ENCODE measurements around the gene STBD1.
"Not testable (repeated sequence)": the region's sequence is repeated elsewhere in the genome, so short reads cannot be mapped to it uniquely, and the experiment has no call there.

STBD1 gene

GRCh38 chr4:76278583-76278982 lies 27.9 kb upstream of the STBD1 start:
- Histone ChIP-seq H3K4me1 (ENCODE audit: insufficient read depth, low read length, poor library complexity, severe bottlenecking) (no peaks in the 10 kb centered on the region), H4K20me1 (ENCODE audit: insufficient read depth, low read length, poor library complexity, severe bottlenecking) (no peaks in the 10 kb centered on the region), H3K9me2 (replicated peaks; ENCODE audit: low read depth, low read length) (no peaks in the 10 kb centered on the region), H3K79me2 (ENCODE audit: insufficient read depth, low read length) (no peaks in the 10 kb centered on the region), H3K4me2 (ENCODE audit: low read depth, low read length, poor library complexity, severe bottlenecking) (no peak overlapping the region), H3K4me3 (ENCODE audit: low read length, poor library complexity, severe bottlenecking) (no peak overlapping the region), H3K36me3 (ENCODE audit: insufficient read depth, low read length) (no peaks in the 10 kb centered on the region), H3K27me3 (ENCODE audit: insufficient read depth, low read length, poor library complexity, severe bottlenecking) (no peaks in the 10 kb centered on the region), H3F3A (ENCODE audit: low read depth) (no peaks in the 10 kb centered on the region), H3K9me3 (ENCODE audit: insufficient read depth, low read depth, low read length) (no peaks in the 10 kb centered on the region), H2AFZ (ENCODE audit: low read length) (no peak overlapping the region), H3K9ac (ENCODE audit: low read depth, low read length, poor library complexity, severe bottlenecking) (no peak overlapping the region)
- TF ChIP-seq EZH2phosphoT487 (IDR thresholded peaks at IDR 0.05; ENCODE audit: borderline replicate concordance) (no peak), CTCF (conservative IDR thresholded peaks at IDR 0.05; ENCODE audit: low read length) (no peak)

GRCh38 chr4:76279462-76279861 lies 27.1 kb upstream of the STBD1 start:
- Histone ChIP-seq H3K9ac (ENCODE audit: low read depth, low read length, poor library complexity, severe bottlenecking) (no peak overlapping the region), H3K4me1 (ENCODE audit: insufficient read depth, low read length, poor library complexity, severe bottlenecking) (no peaks in the 10 kb centered on the region), H3K4me3 (ENCODE audit: low read length, poor library complexity, severe bottlenecking) (no peak overlapping the region), H3K27me3 (ENCODE audit: insufficient read depth, low read length, poor library complexity, severe bottlenecking) (no peaks in the 10 kb centered on the region), H4K20me1 (ENCODE audit: insufficient read depth, low read length, poor library complexity, severe bottlenecking) (no peaks in the 10 kb centered on the region), H3K36me3 (ENCODE audit: insufficient read depth, low read length) (no peaks in the 10 kb centered on the region), H3F3A (ENCODE audit: low read depth) (no peaks in the 10 kb centered on the region), H3K79me2 (ENCODE audit: insufficient read depth, low read length) (no peaks in the 10 kb centered on the region), H2AFZ (ENCODE audit: low read length) (no peak overlapping the region), H3K9me2 (replicated peaks; ENCODE audit: low read depth, low read length) (no peaks in the 10 kb centered on the region), H3K4me2 (ENCODE audit: low read depth, low read length, poor library complexity, severe bottlenecking) (no peak overlapping the region), H3K9me3 (ENCODE audit: insufficient read depth, low read depth, low read length) (no peaks in the 10 kb centered on the region)
- TF ChIP-seq EZH2phosphoT487 (IDR thresholded peaks at IDR 0.05; ENCODE audit: borderline replicate concordance) (no peak), CTCF (conservative IDR thresholded peaks at IDR 0.05; ENCODE audit: low read length) (no peak)

- no peak overlapping the region for H2AFZ ChIP-seq (ENCODE audit: low read length)
- no peaks in the 10 kb centered on the region for H4K20me1 ChIP-seq (ENCODE audit: insufficient read depth, low read length, poor library complexity, severe bottlenecking)
- no peaks in the 10 kb centered on the region for H3K36me3 ChIP-seq (ENCODE audit: insufficient read depth, low read length)
- H3K79me2 ChIP-seq (ENCODE audit: insufficient read depth, low read length): no peaks in the 10 kb centered on the region
- no peaks in the 10 kb centered on the region for H3F3A ChIP-seq (ENCODE audit: low read depth)
- TF ChIP-seq EZH2phosphoT487 (IDR thresholded peaks at IDR 0.05; ENCODE audit: borderline replicate concordance) (no peak), CTCF (conservative IDR thresholded peaks at IDR 0.05; ENCODE audit: low read length) (no peak)
- no peaks in the 10 kb centered on the region for H3K27me3 ChIP-seq (ENCODE audit: insufficient read depth, low read length, poor library complexity, severe bottlenecking)
- no peaks in the 10 kb centered on the region for H3K9me3 ChIP-seq (ENCODE audit: insufficient read depth, low read depth, low read length)
- no peaks in the 10 kb centered on the region for H3K4me1 ChIP-seq (ENCODE audit: insufficient read depth, low read length, poor library complexity, severe bottlenecking)
- no peaks in the 10 kb centered on the region for H3K9me2 ChIP-seq (replicated peaks; ENCODE audit: low read depth, low read length)
- H3K9ac ChIP-seq (ENCODE audit: low read depth, low read length, poor library complexity, severe bottlenecking): no peak overlapping the region
- H3K4me3 ChIP-seq (ENCODE audit: low read length, poor library complexity, severe bottlenecking): no peak overlapping the region
- no peak overlapping the region for H3K4me2 ChIP-seq (ENCODE audit: low read depth, low read length, poor library complexity, severe bottlenecking)
Measured at GRCh38 chr4:76280488-76281441, 25.8 kb upstream of the STBD1 start.

GRCh38 chr4:76281594-76281993 lies 24.9 kb upstream of the STBD1 start:
- not testable (repeated sequence) for H3K4me3 ChIP-seq (ENCODE audit: low read length, poor library complexity, severe bottlenecking); H3K79me2 ChIP-seq (ENCODE audit: insufficient read depth, low read length)

More at GRCh38 chr4:76281594-76281993, 24.9 kb upstream of the STBD1 start:
- H3K4me1 ChIP-seq (ENCODE audit: insufficient read depth, low read length, poor library complexity, severe bottlenecking); H3K36me3 ChIP-seq (ENCODE audit: insufficient read depth, low read length); H3F3A ChIP-seq (ENCODE audit: low read depth); H3K27me3 ChIP-seq (ENCODE audit: insufficient read depth, low read length, poor library complexity, severe bottlenecking); H3K4me2 ChIP-seq (ENCODE audit: low read depth, low read length, poor library complexity, severe bottlenecking); H2AFZ ChIP-seq (ENCODE audit: low read length); H4K20me1 ChIP-seq (ENCODE audit: insufficient read depth, low read length, poor library complexity, severe bottlenecking); H3K9ac ChIP-seq (ENCODE audit: low read depth, low read length, poor library complexity, severe bottlenecking); H3K9me3 ChIP-seq (ENCODE audit: insufficient read depth, low read depth, low read length); H3K9me2 ChIP-seq (replicated peaks; ENCODE audit: low read depth, low read length): not testable (repeated sequence)
